Measurements from ENCODE around the gene WBP4.

- TF ChIP-seq CTCF (IDR thresholded peaks at IDR 0.05) (no peak), POLR2AphosphoS5 (IDR thresholded peaks at IDR 0.05; ENCODE audit: low read depth, low read length) (no peak), REST (IDR thresholded peaks at IDR 0.05; ENCODE audit: low read depth, low read length) (no peak), RCOR1 (IDR thresholded peaks at IDR 0.05; ENCODE audit: low read length) (no peak), MAX (IDR thresholded peaks at IDR 0.05; ENCODE audit: low read depth) (no peak), TAF1 (IDR thresholded peaks at IDR 0.05; ENCODE audit: borderline replicate concordance, low read depth, low read length) (no peak), ZBTB33 (IDR thresholded peaks at IDR 0.05; ENCODE audit: borderline replicate concordance, low read depth) (no peak), GABPA (IDR thresholded peaks at IDR 0.05; ENCODE audit: low read depth) (no peak), RXRA (IDR thresholded peaks at IDR 0.05; ENCODE audit: borderline replicate concordance, low read depth) (no peak), EZH2phosphoT487 (IDR thresholded peaks at IDR 0.05; ENCODE audit: borderline replicate concordance, low read depth) (no peak), EP300 (IDR thresholded peaks at IDR 0.05; ENCODE audit: borderline replicate concordance in 1 of 2, low read depth in 1 of 2, low read length in 1 of 2) (no peak), TEAD4 (IDR thresholded peaks at IDR 0.05; ENCODE audit: borderline replicate concordance, insufficient read depth) (no peak)
These were observed 3.2 kb downstream of the WBP4 start for GRCh38 chr13:41064493-41064892.
